GM18520 (cell line): ENCODE measurements around the gene CSF3.

Experiments
- ATAC-seq: cut with Tn5 transposase; IDR thresholded peaks from one replicate; pipeline ENCODE4 v1.9.1; 2021; ENCODE audit not compliant: unreplicated experiment

CSF3 gene

GRCh38 chr17:40023590-40024292, 8.5 kb downstream of the CSF3 start:
- ATAC-seq = no peak

GRCh38 chr17:40024901-40025300, 9.7 kb downstream of the CSF3 start:
- ATAC-seq = no peak

- ATAC-seq = no peak
Observed at GRCh38 chr17:40025559-40025958, 10.3 kb downstream of the CSF3 start.

- no peak for ATAC-seq
Observed at GRCh38 chr17:40025991-40026815, 11.0 kb downstream of the CSF3 start.

GRCh38 chr17:40026816-40027613, 11.8 kb downstream of the CSF3 start:
- no peak for ATAC-seq

GRCh38 chr17:40027614-40028012, 12.4 kb downstream of the CSF3 start:
- no peak for ATAC-seq

- no peak for ATAC-seq
Observed at GRCh38 chr17:40028595-40028994, 13.4 kb downstream of the CSF3 start.

- no peak for ATAC-seq
Observed at GRCh38 chr17:40031706-40032105, 16.5 kb downstream of the CSF3 start.

GRCh38 chr17:40032322-40033320, 17.4 kb downstream of the CSF3 start:
- ATAC-seq = no peak

GRCh38 chr17:40033339-40033738, 18.1 kb downstream of the CSF3 start:
- ATAC-seq = no peak

GRCh38 chr17:40034426-40035161, 19.4 kb downstream of the CSF3 start:
- ATAC-seq = no peak

- no peak for ATAC-seq
Observed at GRCh38 chr17:40035162-40035559, 19.9 kb downstream of the CSF3 start.

- no peak for ATAC-seq
Observed at GRCh38 chr17:40038882-40039513, 23.8 kb downstream of the CSF3 start.

- ATAC-seq = no peak
Observed at GRCh38 chr17:40041196-40041595, 26.0 kb downstream of the CSF3 start.

- no peak for ATAC-seq
Observed at GRCh38 chr17:40056379-40057015, 41.3 kb downstream of the CSF3 start.

GRCh38 chr17:40058186-40058784, 43.0 kb downstream of the CSF3 start:
- ATAC-seq = no peak

- no peak for ATAC-seq
Observed at GRCh38 chr17:40058865-40059264, 43.6 kb downstream of the CSF3 start.

- ATAC-seq = no peak
Observed at GRCh38 chr17:40059729-40060475, 44.7 kb downstream of the CSF3 start.
